ENCODE data around the gene ADCY3. TPM values are rescaled to one million over a fixed set of nuclear protein-coding genes. Genes with fewer than 3 reads are reported as not detected.

ADCY3 gene
- total RNA-seq, 4 donors from 2014 or later: 3.9 to 16.6 (median 12.3) TPM

- no peaks in the 10 kb centered on the region for H3K9me3 ChIP-seq
- no peaks in the 10 kb centered on the region for H3K27me3 ChIP-seq
- no peak overlapping the region for H3K4me3 ChIP-seq
- no peak for TF ChIP-seq CTCF (IDR thresholded peaks at IDR 0.05 in 4 of 5, conservative IDR thresholded peaks at IDR 0.05 in 1 of 5)
- TF ChIP-seq POLR2A (IDR thresholded peaks at IDR 0.05): no peak
- intact Hi-C loops (cut with DNase I; ENCODE audit: low total_unique reads): no loop called here
- in situ Hi-C loops (cut with MboI; ENCODE audit: low sequenced_read_pairs in 4 of 4): no loop called here
- no peak for ATAC-seq
- H3K4me1 ChIP-seq: no peaks in the 10 kb centered on the region
- H3K27ac ChIP-seq: no peak overlapping the region
- peaks cover 0 to 33% of the 10 kb centered on the region in 2 donors for H3K36me3 ChIP-seq
- DNase-seq: no peak
Measured at GRCh38 chr2:24943427-24944053, 23.5 kb upstream of the ADCY3 start.

DNA sequence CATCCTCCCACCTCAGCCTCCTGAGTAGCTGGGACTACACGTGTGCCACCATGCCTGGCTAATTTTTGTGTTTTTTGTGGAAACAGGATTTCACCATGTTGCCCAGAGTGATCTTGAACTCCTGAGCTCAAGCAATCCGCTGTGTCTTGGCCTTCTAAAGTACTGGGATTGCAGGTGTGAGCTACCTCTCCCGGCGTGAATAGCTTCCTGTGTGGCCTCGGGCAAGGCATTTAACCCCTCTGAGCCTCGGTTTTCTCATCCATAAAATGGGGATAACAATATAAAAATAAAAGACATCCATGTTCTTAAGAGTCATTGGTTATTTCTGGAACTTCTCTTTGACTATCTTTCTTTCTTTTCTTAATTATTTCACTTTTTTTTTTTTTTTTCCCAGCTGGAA lies 19.3 kb upstream of the ADCY3 start:
- Histone ChIP-seq H3K27ac (no peak overlapping the region), H3K4me3 (no peak overlapping the region), H3K27me3 (no peaks in the 10 kb centered on the region), H3K36me3 (peaks cover 0 to 6% of the 10 kb centered on the region in 2 donors), H3K4me1 (no peaks in the 10 kb centered on the region), H3K9me3 (no peaks in the 10 kb centered on the region)
- DNase-seq (no peak), ATAC-seq (no peak)
- TF ChIP-seq POLR2A (IDR thresholded peaks at IDR 0.05): no peak
- no peak for TF ChIP-seq CTCF (IDR thresholded peaks at IDR 0.05 in 4 of 5, conservative IDR thresholded peaks at IDR 0.05 in 1 of 5)
- intact Hi-C loops (cut with DNase I; ENCODE audit: low total_unique reads): no loop called here
- in situ Hi-C loops (cut with MboI; ENCODE audit: low sequenced_read_pairs in 4 of 4): no loop called here

- intact Hi-C loops (cut with DNase I; ENCODE audit: low total_unique reads): no loop called here
- Histone ChIP-seq H3K36me3 (no peaks in the 10 kb centered on the region), H3K27me3 (no peaks in the 10 kb centered on the region), H3K9me3 (no peaks in the 10 kb centered on the region), H3K27ac (no peak overlapping the region), H3K4me1 (no peaks in the 10 kb centered on the region), H3K4me3 (no peak overlapping the region)
- ATAC-seq: no peak
- DNase-seq: no peak
- no peak for TF ChIP-seq POLR2A (IDR thresholded peaks at IDR 0.05)
- no peak for TF ChIP-seq CTCF (IDR thresholded peaks at IDR 0.05 in 4 of 5, conservative IDR thresholded peaks at IDR 0.05 in 1 of 5)
- in situ Hi-C loops (cut with MboI; ENCODE audit: low sequenced_read_pairs in 4 of 4): no loop called here
Measured at GRCh38 chr2:24937236-24937635, 17.2 kb upstream of the ADCY3 start.

DNA sequence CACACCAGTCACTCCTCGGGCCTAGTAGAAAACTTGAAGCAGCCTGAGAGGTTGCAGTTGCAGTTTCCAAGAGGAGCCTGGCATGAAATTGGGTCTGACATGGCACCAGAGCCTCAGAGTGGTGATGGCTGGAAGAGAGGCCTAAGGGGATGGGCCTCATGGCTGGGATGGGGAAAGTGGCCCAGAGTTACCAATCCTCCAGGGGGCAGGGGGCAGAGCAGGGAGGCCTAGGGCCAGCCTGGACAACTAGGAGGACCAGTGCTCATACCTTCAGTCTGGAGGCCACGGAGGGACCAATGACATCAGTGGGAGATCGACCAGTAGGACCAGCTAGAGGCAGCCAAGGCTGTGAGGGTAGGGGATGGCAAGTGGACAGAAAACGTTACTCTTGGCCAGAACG lies 15.1 kb upstream of the ADCY3 start:
- ATAC-seq: no peak
- H3K27me3 ChIP-seq: no peaks in the 10 kb centered on the region
- no peak overlapping the region for H3K27ac ChIP-seq
- TF ChIP-seq CTCF (IDR thresholded peaks at IDR 0.05 in 4 of 5, conservative IDR thresholded peaks at IDR 0.05 in 1 of 5) (no peak), POLR2A (IDR thresholded peaks at IDR 0.05) (no peak)
- in situ Hi-C loops (cut with MboI; ENCODE audit: low sequenced_read_pairs in 4 of 4): no loop called here
- intact Hi-C loops (cut with DNase I; ENCODE audit: low total_unique reads): no loop called here
- no peaks in the 10 kb centered on the region for H3K36me3 ChIP-seq
- peaks cover 5 to 8% of the 10 kb centered on the region in 2 donors for H3K4me1 ChIP-seq
- DNase-seq: no peak
- no peak overlapping the region for H3K4me3 ChIP-seq
- no peaks in the 10 kb centered on the region for H3K9me3 ChIP-seq

DNA sequence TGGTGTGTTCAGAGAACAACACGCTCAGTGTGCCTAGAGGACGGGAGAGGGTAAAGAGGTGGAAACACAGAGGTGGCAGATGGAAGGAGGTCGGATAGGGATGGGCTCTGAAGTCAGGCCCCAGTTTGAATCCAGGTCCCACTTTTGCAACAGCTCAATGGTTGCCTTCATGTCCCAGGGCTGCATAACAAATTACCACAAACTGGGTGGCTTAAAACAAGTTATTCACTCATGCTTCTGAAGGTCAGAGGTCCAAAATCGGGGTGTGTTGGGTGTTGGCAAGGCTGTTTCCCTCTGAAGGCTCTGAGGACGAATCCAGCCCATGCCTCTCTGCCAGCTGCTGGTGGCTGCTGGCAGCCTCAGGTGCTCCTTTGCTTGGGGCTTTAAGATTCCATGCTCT lies 12.7 kb upstream of the ADCY3 start:
- H3K4me3 ChIP-seq: no peak overlapping the region
- no peaks in the 10 kb centered on the region for H3K27me3 ChIP-seq
- in situ Hi-C loops (cut with MboI; ENCODE audit: low sequenced_read_pairs in 4 of 4): no loop called here
- no peaks in the 10 kb centered on the region for H3K9me3 ChIP-seq
- H3K27ac ChIP-seq: no peak overlapping the region
- intact Hi-C loops (cut with DNase I; ENCODE audit: low total_unique reads): no loop called here
- ATAC-seq (no peak), DNase-seq (no peak)
- no peak for TF ChIP-seq CTCF (IDR thresholded peaks at IDR 0.05 in 4 of 5, conservative IDR thresholded peaks at IDR 0.05 in 1 of 5)
- TF ChIP-seq POLR2A (IDR thresholded peaks at IDR 0.05): no peak
- peaks cover 5 to 8% of the 10 kb centered on the region in 2 donors for H3K4me1 ChIP-seq
- no peaks in the 10 kb centered on the region for H3K36me3 ChIP-seq
